ENCODE measurements around the gene NCAM2. TPM values are rescaled to one million over a fixed set of nuclear protein-coding genes. Genes with fewer than 3 reads are reported as not detected.
A peak's percentile ranks its signal among the peaks of the same experiment; 100 is the strongest.

NCAM2 gene
- total RNA-seq, 2 experiments from 2014 or later = not detected

GRCh38 chr21:21188513-21189195 is 190.4 kb downstream of the NCAM2 start:
- ChIA-PET CTCF (no interaction called here), POLR2A (no interaction called here)
- no peaks in the 10 kb centered on the region for H3K36me3 Mint-ChIP-seq (ENCODE audit: low read depth)
- DNase-seq (no peak), ATAC-seq (no peak)
- H3K4me1 Mint-ChIP-seq (ENCODE audit: low read depth) = peaks cover 6% of the 10 kb centered on the region
- no peak overlapping the region for H3K4me3 Mint-ChIP-seq
- H3K27ac Mint-ChIP-seq = no peak overlapping the region
- peaks cover 2% of the 10 kb centered on the region for H3K27me3 Mint-ChIP-seq (ENCODE audit: low read depth)
- H3K9me3 Mint-ChIP-seq (ENCODE audit: insufficient read depth) = no peaks in the 10 kb centered on the region

- Mint-ChIP-seq H3K36me3 (ENCODE audit: low read depth) (peaks cover 16% of the 10 kb centered on the region), H3K27me3 (ENCODE audit: low read depth) (no peaks in the 10 kb centered on the region), H3K27ac (no peak overlapping the region), H3K4me1 (ENCODE audit: low read depth) (peaks cover 22% of the 10 kb centered on the region), H3K4me3 (no peak overlapping the region), H3K9me3 (ENCODE audit: insufficient read depth) (peaks cover 6% of the 10 kb centered on the region)
- ChIA-PET CTCF (no interaction called here), POLR2A (no interaction called here)
- DNase-seq (no peak), ATAC-seq (no peak)
Measured at GRCh38 chr21:21195417-21195943, 197.3 kb downstream of the NCAM2 start.

GRCh38 chr21:21196087-21196486 is 197.9 kb downstream of the NCAM2 start:
- ATAC-seq (no peak), DNase-seq (no peak)
- Mint-ChIP-seq H3K36me3 (ENCODE audit: low read depth) (peaks cover 16% of the 10 kb centered on the region), H3K9me3 (ENCODE audit: insufficient read depth) (peaks cover 6% of the 10 kb centered on the region), H3K4me1 (ENCODE audit: low read depth) (peaks cover 25% of the 10 kb centered on the region), H3K4me3 (no peak overlapping the region), H3K27me3 (ENCODE audit: low read depth) (no peaks in the 10 kb centered on the region), H3K27ac (no peak overlapping the region)
- POLR2A ChIA-PET = no interaction called here
- CTCF ChIA-PET = no interaction called here

GRCh38 chr21:21196848-21197247 is 198.6 kb downstream of the NCAM2 start:
- H3K4me3 Mint-ChIP-seq = no peak overlapping the region
- ChIA-PET CTCF (no interaction called here), POLR2A (interaction anchor here (0.6 kb wide), 1 partner anchor 1276 kb away, joined by 3 read pairs; no protein-coding TSS in a partner anchor)
- H3K9me3 Mint-ChIP-seq (ENCODE audit: insufficient read depth) = peaks cover 6% of the 10 kb centered on the region
- H3K27ac Mint-ChIP-seq = no peak overlapping the region
- H3K36me3 Mint-ChIP-seq (ENCODE audit: low read depth) = peaks cover 22% of the 10 kb centered on the region
- DNase-seq (no peak), ATAC-seq (no peak)
- no peaks in the 10 kb centered on the region for H3K27me3 Mint-ChIP-seq (ENCODE audit: low read depth)
- H3K4me1 Mint-ChIP-seq (ENCODE audit: low read depth) = peaks cover 33% of the 10 kb centered on the region

- Mint-ChIP-seq H3K27ac (peak overlapping the region; percentile 89), H3K36me3 (ENCODE audit: low read depth) (peaks cover 22% of the 10 kb centered on the region), H3K27me3 (ENCODE audit: low read depth) (no peaks in the 10 kb centered on the region), H3K4me3 (peak overlapping the region; percentile 65), H3K9me3 (ENCODE audit: insufficient read depth) (peaks cover 6% of the 10 kb centered on the region), H3K4me1 (ENCODE audit: low read depth) (peaks cover 31% of the 10 kb centered on the region)
- CTCF ChIA-PET = no interaction called here
- DNase-seq (no peak), ATAC-seq (no peak)
- POLR2A ChIA-PET = no interaction called here
Measured at GRCh38 chr21:21199342-21200102, 201.3 kb downstream of the NCAM2 start.

- no peaks in the 10 kb centered on the region for H3K27me3 Mint-ChIP-seq (ENCODE audit: low read depth)
- ChIA-PET CTCF (no interaction called here), POLR2A (no interaction called here)
- H3K4me1 Mint-ChIP-seq (ENCODE audit: low read depth) = peaks cover 31% of the 10 kb centered on the region
- peak overlapping the region; percentile 65 for H3K4me3 Mint-ChIP-seq
- ATAC-seq (peak; percentile 77), DNase-seq (peak; percentile 67)
- peaks cover 22% of the 10 kb centered on the region for H3K36me3 Mint-ChIP-seq (ENCODE audit: low read depth)
- peak overlapping the region; percentile 89 for H3K27ac Mint-ChIP-seq
- peaks cover 6% of the 10 kb centered on the region for H3K9me3 Mint-ChIP-seq (ENCODE audit: insufficient read depth)
Measured at GRCh38 chr21:21200103-21200938, 202.1 kb downstream of the NCAM2 start.

- H3K9me3 Mint-ChIP-seq (ENCODE audit: insufficient read depth) = peaks cover 6% of the 10 kb centered on the region
- H3K4me1 Mint-ChIP-seq (ENCODE audit: low read depth) = peaks cover 31% of the 10 kb centered on the region
- ATAC-seq = peak; percentile 47
- CTCF ChIA-PET = no interaction called here
- POLR2A ChIA-PET = no interaction called here
- no peak for DNase-seq
- peak overlapping the region; percentile 89 for H3K27ac Mint-ChIP-seq
- no peaks in the 10 kb centered on the region for H3K27me3 Mint-ChIP-seq (ENCODE audit: low read depth)
- H3K4me3 Mint-ChIP-seq = peak overlapping the region; percentile 65
- H3K36me3 Mint-ChIP-seq (ENCODE audit: low read depth) = peaks cover 22% of the 10 kb centered on the region
Measured at GRCh38 chr21:21200939-21201615, 202.9 kb downstream of the NCAM2 start.

GRCh38 chr21:21203822-21204339 is 205.7 kb downstream of the NCAM2 start:
- peaks cover 27% of the 10 kb centered on the region for H3K4me1 Mint-ChIP-seq (ENCODE audit: low read depth)
- H3K27me3 Mint-ChIP-seq (ENCODE audit: low read depth) = peaks cover 3% of the 10 kb centered on the region
- no peak overlapping the region for H3K4me3 Mint-ChIP-seq
- ATAC-seq = no peak
- peaks cover 4% of the 10 kb centered on the region for H3K9me3 Mint-ChIP-seq (ENCODE audit: insufficient read depth)
- CTCF ChIA-PET = no interaction called here
- no peak for DNase-seq
- POLR2A ChIA-PET = no interaction called here
- peaks cover 17% of the 10 kb centered on the region for H3K36me3 Mint-ChIP-seq (ENCODE audit: low read depth)
- H3K27ac Mint-ChIP-seq = no peak overlapping the region

GRCh38 chr21:21204366-21204996 is 206.3 kb downstream of the NCAM2 start:
- no peak for ATAC-seq
- CTCF ChIA-PET = no interaction called here
- POLR2A ChIA-PET = no interaction called here
- Mint-ChIP-seq H3K36me3 (ENCODE audit: low read depth) (peaks cover 11% of the 10 kb centered on the region), H3K4me1 (ENCODE audit: low read depth) (peaks cover 21% of the 10 kb centered on the region), H3K27ac (no peak overlapping the region), H3K4me3 (no peak overlapping the region), H3K27me3 (ENCODE audit: low read depth) (peaks cover 3% of the 10 kb centered on the region), H3K9me3 (ENCODE audit: insufficient read depth) (no peaks in the 10 kb centered on the region)
- DNase-seq = no peak

GRCh38 chr21:21205604-21206003 is 207.4 kb downstream of the NCAM2 start:
- no peak overlapping the region for H3K4me3 Mint-ChIP-seq
- DNase-seq = no peak
- CTCF ChIA-PET = no interaction called here
- H3K27ac Mint-ChIP-seq = no peak overlapping the region
- ATAC-seq = no peak
- peaks cover 6% of the 10 kb centered on the region for H3K36me3 Mint-ChIP-seq (ENCODE audit: low read depth)
- peaks cover 3% of the 10 kb centered on the region for H3K27me3 Mint-ChIP-seq (ENCODE audit: low read depth)
- POLR2A ChIA-PET = no interaction called here
- H3K4me1 Mint-ChIP-seq (ENCODE audit: low read depth) = peaks cover 12% of the 10 kb centered on the region
- H3K9me3 Mint-ChIP-seq (ENCODE audit: insufficient read depth) = no peaks in the 10 kb centered on the region

- Mint-ChIP-seq H3K9me3 (ENCODE audit: insufficient read depth) (no peaks in the 10 kb centered on the region), H3K4me3 (no peak overlapping the region), H3K27ac (no peak overlapping the region), H3K4me1 (ENCODE audit: low read depth) (no peaks in the 10 kb centered on the region), H3K36me3 (ENCODE audit: low read depth) (no peaks in the 10 kb centered on the region), H3K27me3 (ENCODE audit: low read depth) (peaks cover 3% of the 10 kb centered on the region)
- POLR2A ChIA-PET = no interaction called here
- no peak for ATAC-seq
- DNase-seq = no peak
- CTCF ChIA-PET = no interaction called here
Measured at GRCh38 chr21:21210552-21210951, 212.3 kb downstream of the NCAM2 start.
